Measurements from ENCODE around the gene SPATS2L.
A peak's percentile ranks its signal among the peaks of the same experiment; 100 is the strongest.

Gene SPATS2L

DNA sequence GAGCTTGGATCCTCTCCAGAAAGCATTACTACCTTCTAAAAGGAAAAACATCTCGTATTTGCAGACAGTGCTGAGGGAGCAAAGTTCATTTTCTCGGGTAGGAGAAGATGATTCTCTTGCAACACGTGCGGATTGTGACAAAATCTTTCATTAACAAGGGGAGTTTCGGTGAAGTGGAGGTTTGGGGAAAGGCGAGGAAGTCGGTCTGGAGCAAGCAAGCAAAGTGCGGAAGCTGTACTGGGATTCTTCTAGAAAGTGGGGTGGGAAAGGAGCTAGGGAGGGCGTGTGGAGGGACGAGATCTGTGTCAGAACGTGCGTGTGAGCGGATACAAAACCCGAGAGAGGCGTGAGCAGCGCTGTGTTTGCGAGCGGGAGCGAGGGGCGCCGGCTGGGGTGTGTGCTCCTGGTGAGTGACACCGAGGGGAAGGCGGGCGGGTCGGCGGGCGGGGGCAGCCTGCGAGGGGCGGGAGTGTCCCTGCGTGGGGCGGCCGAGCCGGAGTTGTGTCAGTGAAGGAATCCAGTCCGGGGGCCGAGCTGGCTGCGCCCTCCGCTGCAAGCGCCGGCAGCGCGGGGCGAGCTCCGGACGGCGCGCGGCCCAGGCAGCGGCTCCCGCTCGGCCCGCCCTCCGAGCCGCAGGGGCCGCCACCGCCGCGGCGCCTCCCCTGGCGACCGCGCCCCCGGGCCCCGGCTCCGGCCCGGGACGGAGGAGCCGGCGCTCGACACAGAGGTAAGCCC lies at the start of gene SPATS2L:
Gene SPATS2L, plus strand, starts transcription at position 498 of the 735 bp plus-strand sequence. CDS start 82,552 bp downstream, outside the sequence.
- peak; percentile 96 for DNase-seq

DNA sequence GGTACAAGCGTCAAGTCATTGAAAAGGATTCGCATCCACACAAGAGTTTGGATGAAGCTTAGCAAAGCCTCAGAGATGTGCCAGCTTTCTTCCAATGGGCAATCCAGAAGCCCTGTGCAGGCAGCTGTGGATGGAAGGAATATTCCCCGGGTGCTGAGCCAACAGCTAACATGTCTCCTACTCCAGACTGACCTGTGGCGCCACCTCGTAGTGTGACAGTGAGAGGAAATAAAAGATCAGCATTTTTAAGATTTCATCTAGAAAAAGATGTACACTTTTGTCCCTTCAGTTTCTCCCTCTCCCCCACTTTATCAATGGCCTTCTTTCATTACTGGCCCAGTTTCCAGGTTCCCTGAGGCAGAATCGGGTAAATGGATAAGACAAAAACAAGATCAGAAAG lies 48.9 kb upstream of the SPATS2L start:
- no peak for DNase-seq

DNA sequence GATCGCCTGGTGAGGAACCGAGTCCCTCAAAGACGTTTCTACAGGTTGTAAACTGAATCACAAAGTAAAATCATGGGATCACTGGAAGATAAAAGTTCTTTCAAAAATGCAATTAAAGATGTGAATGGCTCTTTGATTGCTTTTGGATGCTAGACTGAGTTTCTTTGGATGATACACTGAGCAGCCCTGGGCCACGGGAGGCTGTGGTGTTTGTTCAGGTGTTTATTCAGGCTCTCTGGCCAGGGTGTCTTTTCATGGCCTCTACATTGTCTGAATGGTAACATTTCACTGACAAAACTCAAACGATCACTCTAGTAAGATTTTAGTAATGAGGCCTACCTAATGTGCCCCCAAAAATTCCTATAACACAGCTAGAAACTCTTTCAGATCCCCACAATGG lies 48.4 kb upstream of the SPATS2L start:
- no peak for DNase-seq

DNA sequence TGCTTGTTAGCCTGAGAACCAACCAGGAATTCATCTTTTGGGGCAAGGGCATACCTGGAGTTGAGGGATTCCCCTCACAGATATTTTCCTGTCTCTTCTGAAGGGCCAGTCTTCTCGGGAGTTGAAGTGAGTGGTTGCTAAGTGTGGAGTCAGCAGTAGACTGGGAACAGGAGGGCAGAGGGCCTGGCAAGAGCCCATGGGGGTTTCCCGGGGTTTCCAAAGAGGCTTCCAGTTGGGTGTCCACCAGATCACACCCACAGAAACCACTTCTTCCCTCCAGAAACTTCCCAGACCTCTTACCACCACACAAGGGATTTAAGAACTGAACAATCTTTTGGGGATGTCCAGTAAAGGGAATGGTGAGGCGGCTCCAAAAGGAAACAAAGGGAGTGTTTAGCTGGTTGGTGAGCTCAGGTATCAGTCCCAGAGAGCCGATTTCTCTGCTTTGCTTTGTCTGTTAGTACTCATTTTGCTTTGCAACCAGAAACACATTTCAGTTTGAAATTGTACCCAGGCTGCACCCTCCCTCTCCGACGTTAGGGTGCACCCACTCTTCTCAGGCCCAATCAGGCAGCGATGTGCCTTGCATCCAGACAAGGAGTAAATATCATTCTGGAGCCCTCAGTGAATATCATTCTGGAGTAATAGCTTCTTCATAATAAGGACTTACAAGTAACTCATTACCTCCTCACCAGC lies 47.5 kb upstream of the SPATS2L start:
- DNase-seq: no peak

GRCh38 chr2:200259577-200259957 lies 46.9 kb upstream of the SPATS2L start:
- no peak for DNase-seq

DNA sequence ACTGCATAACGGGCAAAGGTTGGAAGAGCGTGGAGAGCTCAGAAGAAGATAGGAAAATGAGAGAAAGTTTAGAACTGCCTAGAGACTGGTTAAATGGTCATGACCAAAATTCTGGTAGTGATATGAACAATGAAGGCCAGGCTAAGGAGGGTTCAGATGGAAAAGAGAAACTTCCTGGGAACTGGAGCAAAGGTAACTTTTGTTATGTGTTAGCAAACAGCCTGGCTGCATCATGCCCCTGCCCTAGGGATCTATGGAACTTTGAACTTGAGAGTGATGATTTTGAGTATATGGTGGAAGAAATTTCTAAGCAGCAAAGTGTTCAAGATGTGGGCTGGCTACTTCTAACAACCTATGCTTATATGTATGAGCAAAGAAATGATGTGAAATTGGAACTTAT lies 44.4 kb upstream of the SPATS2L start:
- no peak for DNase-seq

DNA sequence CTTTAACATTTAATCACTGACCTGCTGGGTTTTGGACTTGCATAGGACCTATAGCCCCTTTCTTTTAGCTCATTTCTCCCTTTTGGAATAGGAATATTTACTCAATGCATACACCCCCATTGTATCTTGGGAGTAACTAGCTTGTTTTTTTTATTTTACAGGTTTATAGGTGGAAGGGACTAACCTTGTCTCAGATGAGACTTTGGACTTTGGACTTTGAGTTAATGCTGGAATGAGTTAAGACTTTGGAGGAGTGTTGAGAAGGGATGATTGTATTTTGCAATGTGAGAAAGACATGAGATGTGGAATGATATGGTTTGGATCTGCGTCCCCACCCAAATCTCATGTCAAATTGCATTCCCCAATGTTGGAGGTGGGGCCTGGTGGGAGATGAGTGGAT lies 43.2 kb upstream of the SPATS2L start:
- DNase-seq: no peak

DNA sequence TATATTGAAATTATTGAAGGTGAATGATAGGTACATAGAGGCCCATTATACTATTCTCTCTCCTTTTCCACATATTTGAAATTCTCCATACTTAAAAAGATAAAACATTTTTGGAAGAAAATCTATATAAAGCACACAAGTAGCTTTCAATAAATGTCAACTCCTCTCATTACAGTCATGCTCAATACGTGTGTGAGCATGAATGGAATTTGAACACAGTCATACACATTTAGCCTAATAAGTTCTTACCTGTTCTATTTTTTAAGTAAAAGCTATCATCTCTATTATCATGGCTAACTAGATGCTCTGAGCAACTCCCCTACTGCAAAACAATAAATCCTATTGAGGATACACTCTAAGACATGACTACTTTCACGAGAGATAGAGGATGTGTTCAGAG lies 41.9 kb upstream of the SPATS2L start:
- no peak for DNase-seq

DNA sequence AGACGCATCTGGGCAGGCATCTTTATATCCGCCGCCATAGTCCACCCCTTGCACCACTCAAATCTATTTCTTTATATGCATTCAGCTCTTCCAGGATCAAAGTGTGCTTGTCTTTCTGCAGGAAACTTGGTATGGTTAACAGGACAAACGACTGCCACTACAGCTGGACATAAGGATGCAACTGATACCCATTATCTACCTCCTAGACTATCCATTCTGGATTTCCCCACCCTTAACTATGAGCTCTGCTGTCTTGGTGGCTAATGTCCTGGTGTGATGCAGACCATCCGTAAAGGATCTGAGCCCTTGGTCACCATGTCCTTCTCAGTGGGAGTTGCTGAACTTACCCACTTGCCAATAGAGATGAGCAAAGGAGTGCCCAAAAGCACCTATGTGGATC lies 40.1 kb upstream of the SPATS2L start:
- DNase-seq: no peak

DNA sequence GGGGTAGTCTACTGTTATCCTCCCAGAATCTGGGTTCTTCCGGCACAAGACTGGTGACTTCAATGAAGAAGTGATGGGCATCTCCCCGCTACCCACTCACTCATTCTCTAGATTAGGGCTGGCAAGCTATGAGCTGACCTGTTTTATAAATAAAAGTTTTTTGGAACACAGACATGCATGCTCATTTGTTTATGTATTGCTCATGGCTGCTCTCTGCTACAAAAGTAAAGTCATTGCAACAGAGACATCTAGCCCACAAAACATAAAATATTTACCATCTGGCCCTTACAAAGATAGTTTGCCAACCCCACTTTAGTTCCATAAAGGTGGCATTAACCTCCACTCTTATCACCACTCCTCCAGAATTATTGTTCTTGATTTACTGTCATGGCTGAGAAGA lies 39.1 kb upstream of the SPATS2L start:
- no peak for DNase-seq

GRCh38 chr2:200270732-200271131 lies 35.8 kb upstream of the SPATS2L start:
- no peak for DNase-seq

DNA sequence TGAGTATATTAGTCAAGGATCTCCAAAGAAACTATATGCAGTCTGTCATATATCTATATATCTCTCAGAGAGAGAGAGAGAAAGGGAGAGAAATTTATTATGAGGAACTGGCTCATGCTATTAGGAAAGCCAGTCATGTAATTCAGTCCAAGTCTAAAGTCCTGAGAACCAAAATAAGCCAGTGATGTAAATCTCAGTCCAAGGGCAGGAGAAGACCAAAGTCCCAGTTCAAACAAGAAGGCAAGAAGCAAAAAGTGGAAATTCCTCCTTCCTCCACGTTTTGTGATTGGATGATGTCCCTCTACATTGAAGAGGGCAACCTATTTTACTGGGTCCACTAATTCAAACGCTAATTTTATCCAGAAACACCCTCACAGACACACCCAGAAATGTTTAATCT lies 34.2 kb upstream of the SPATS2L start:
- no peak for DNase-seq

DNA sequence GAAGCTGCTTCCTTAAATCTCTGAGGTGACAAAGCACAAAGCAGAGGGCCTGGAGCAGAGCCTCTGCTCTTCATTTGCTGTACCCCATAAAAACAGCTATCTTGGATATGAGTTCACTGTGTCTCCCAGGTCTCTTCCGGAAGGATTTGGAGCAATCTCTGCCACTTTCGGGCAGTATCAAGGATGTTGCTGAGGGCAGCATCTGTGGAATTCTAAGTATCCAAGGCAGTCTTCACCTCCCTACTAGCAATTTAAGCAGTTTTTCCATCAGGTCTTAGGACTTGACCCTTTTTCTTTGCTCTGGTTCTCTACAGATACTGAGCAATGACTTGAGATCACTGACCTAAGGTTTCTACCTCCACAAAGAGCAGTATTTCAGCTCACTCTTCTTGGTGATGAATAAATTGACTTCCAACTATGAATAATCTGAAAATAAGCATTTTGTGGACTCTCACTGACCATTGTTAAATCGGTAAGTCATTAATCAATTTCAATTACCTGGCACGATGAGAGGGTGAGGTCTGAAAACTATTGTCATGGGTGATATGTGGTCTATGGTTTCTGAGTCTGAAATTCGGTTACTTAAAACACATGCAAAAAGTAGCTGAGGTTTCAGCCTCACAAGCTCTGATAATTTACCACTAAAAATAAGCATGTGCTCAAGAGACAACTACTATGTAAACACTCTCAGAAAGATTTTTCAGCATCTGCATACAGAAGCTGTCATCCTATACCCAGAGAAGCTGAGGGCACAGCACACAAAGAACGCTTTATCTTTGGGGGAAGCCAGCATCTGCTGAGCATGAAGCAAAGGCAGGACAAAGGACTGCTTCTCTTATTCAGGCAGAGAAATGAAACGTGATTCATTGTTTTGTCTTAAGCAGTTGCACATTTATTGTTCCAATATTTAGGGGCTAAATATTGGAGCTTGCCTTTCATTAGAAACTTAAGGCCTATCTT lies 32.1 kb upstream of the SPATS2L start:
- no peak for DNase-seq

- peak; percentile 28 for DNase-seq
Measured at GRCh38 chr2:200275295-200276013, 31.0 kb upstream of the SPATS2L start.

- DNase-seq: no peak
Measured at GRCh38 chr2:200276472-200276871, 30.0 kb upstream of the SPATS2L start.

- DNase-seq: no peak
Measured at GRCh38 chr2:200278694-200279316, 27.7 kb upstream of the SPATS2L start.

- no peak for DNase-seq
Measured at GRCh38 chr2:200279857-200280256, 26.6 kb upstream of the SPATS2L start.

DNA sequence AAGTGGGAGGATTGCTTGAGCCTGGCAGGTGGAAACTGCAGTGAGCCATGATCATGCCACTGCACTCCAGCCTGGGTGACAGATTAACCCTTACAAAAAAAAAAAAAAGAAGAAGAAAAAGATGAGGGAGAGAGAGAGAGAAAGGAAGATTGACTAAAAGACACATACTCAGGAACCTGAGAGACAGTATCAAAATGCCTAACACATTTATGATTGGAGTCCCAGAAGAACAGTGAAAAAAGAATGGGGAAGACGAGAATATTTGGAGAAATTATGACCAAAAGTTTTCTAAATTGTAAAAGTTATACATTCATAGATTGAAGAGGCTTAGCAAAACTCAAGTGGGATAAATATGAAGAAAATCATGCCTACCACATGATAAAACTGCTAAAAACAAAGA lies 19.9 kb upstream of the SPATS2L start:
- no peak for DNase-seq

- DNase-seq: no peak
Measured at GRCh38 chr2:200288670-200289429, 17.6 kb upstream of the SPATS2L start.

DNA sequence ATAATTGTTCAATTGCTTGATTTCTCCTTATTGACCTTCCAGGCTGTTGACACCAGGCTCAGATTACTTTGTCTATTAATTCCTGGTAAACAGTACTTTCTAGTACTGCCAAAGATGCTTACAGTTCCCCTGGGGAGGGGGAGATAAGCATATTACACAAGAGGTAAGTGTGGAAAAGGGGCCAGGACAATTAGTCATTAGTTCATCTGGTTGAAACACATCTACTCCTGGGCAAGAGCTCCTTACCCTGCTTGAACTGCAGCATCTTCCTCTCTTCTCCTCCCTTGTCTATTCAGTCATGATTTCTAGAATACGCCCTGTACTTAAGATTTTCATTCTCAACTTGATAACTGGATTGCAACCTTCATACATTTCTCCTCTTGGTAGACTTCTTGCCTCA lies 10.4 kb upstream of the SPATS2L start:
- DNase-seq: no peak

DNA sequence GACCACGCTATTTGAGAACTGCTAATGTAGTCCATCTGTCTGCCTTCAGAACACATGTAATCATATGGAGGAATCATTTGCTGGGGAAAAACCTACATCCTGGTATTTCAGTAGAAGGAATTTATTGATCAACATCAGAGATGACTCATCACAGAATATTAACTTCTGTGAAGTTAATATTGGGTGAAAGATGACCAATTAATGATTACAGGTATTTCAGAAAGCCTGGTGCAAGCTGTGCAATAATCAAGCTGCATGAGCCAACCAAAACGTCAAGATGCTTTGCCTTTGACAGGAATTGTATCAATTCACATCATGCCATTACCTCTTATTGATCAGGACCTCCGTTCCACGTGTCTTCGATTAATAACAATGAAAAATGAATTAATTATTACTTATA lies 9.4 kb upstream of the SPATS2L start:
- no peak for DNase-seq

DNA sequence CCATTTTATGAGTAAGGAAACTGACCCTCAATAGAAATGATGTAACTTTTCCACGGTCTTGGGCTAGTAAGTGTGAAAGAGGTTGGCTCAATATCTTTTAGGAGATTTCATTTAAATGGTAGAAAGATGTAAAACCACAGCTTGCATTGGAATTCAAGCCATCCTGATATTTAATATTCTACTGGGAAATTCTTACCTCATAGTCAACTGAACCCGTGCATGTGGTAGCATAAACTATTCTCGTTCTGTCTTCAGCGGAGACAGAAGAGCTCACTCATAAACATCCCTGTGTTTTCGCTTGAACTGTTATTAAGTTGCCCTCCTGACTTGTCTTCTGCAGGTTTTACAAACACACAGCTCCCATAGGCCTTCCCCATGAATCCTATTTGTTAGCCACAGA lies 8.5 kb upstream of the SPATS2L start:
- DNase-seq: no peak

Data from femur (tissue), 1 donor.